HFFc6 (cell line): Measurements from ENCODE around the gene MRI1. TPM values are rescaled to one million over a fixed set of nuclear protein-coding genes. Genes with fewer than 3 reads are reported as not detected.

ENCODE experiments used
- DNase-seq: peaks from one replicate; pipeline ENCODE4 v3.0.0-alpha.2; 2018
- H3K27ac Mint-ChIP-seq: 2 replicates; pipeline ENCODE4 v1.8.0; 2020; ENCODE audit warnings: mild to moderate bottlenecking, mixed read lengths
- H3K27me3 Mint-ChIP-seq: 2 replicates; pipeline ENCODE4 v1.8.0; 2021; ENCODE audit warnings: mild to moderate bottlenecking, moderate library complexity, mixed read lengths; ENCODE audit not compliant: insufficient read depth
- H3K36me3 Mint-ChIP-seq: 2 replicates; pipeline ENCODE4 v1.8.0; 2021; ENCODE audit warnings: low read depth, mixed read lengths
- H3K4me1 Mint-ChIP-seq: 2 replicates; pipeline ENCODE4 v1.8.0; 2020; ENCODE audit warnings: low read depth, mixed read lengths
- H3K4me3 Mint-ChIP-seq: 2 replicates; pipeline ENCODE4 v1.8.0; 2020; ENCODE audit warnings: mild to moderate bottlenecking, moderate library complexity, mixed read lengths
- H3K9me3 Mint-ChIP-seq: 2 replicates; pipeline ENCODE4 v1.8.0; 2020; ENCODE audit warnings: mild to moderate bottlenecking, mixed read lengths
- total RNA-seq, 6 experiments: library from RNA; stranded (reverse); fragmentation: NEBNext Ultra II Directional; extraction: Animal tissue kit (Norgen Biotek cat#: 25700); gene quantifications; 2 replicates in 1 of 6; 3 replicates in 5 of 6; pipeline ENCODE4 v1.2.3, GENCODE V29; 2021
- TF ChIP-seq, protein P1 (sequence below): fragments of 200-600 bp; sonication (generic); IDR thresholded peaks from 2 replicates; pipeline ENCODE4 v1.5.0; 2021; ENCODE audit warnings: antibody characterized with exemption, mild to moderate bottlenecking

Gene MRI1
- total RNA-seq, 6 experiments from 2014 or later = 31.3 to 34.7 (median 31.8) TPM

DNA sequence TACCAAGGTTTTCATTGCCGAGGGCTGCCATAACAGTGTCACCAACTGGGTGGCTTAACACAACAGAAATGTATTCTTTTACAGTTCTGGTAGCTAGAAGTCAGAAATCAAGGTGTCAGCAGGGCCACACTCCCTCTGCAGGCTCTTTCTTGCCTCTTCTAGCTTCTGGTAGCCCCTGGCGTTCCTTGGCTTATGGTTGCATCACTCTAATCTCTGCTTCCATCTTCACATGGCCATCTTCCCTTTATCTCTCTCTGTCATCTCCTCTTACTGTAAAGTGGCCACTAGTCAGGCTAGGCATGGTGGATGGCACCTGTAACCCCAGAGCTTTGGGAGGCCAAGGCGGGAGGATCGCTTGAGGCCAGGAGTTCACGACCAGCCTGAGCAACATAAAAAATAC lies 38.0 kb upstream of the MRI1 start:
- TF ChIP-seq, protein P1, sequence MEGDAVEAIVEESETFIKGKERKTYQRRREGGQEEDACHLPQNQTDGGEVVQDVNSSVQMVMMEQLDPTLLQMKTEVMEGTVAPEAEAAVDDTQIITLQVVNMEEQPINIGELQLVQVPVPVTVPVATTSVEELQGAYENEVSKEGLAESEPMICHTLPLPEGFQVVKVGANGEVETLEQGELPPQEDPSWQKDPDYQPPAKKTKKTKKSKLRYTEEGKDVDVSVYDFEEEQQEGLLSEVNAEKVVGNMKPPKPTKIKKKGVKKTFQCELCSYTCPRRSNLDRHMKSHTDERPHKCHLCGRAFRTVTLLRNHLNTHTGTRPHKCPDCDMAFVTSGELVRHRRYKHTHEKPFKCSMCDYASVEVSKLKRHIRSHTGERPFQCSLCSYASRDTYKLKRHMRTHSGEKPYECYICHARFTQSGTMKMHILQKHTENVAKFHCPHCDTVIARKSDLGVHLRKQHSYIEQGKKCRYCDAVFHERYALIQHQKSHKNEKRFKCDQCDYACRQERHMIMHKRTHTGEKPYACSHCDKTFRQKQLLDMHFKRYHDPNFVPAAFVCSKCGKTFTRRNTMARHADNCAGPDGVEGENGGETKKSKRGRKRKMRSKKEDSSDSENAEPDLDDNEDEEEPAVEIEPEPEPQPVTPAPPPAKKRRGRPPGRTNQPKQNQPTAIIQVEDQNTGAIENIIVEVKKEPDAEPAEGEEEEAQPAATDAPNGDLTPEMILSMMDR = no peak
- peaks cover 26% of the 10 kb centered on the region for H3K4me1 Mint-ChIP-seq
- no peaks in the 10 kb centered on the region for H3K9me3 Mint-ChIP-seq
- DNase-seq = no peak
- no peak overlapping the region for H3K27ac Mint-ChIP-seq
- H3K27me3 Mint-ChIP-seq = no peaks in the 10 kb centered on the region
- no peak overlapping the region for H3K4me3 Mint-ChIP-seq
- no peaks in the 10 kb centered on the region for H3K36me3 Mint-ChIP-seq

DNA sequence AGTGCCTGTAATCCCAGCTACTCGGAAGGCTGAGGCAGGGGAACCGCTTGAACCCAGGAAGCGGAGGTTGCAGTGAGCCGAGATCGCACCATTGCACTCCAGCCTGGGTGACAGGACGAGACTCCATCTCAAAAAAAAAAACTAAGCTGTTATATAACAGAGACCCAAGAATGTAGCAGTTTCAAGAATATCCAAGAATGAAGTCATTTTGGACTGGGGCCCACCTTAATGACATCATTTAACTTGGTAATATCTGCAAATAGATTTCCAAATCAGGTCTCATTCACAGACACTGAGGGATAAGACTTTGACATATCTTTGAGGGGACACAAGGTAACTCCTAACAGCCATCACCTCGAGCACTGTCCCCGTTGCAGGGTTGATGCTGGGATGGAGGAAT lies 36.5 kb upstream of the MRI1 start:
- DNase-seq = peak; percentile 29
- 0 out of 2 replicates have a peak overlapping the region, but pooled peaks have one; percentile 11 for H3K27ac Mint-ChIP-seq
- H3K4me1 Mint-ChIP-seq = peaks cover 27% of the 10 kb centered on the region
- H3K36me3 Mint-ChIP-seq = no peaks in the 10 kb centered on the region
- H3K9me3 Mint-ChIP-seq = no peaks in the 10 kb centered on the region
- H3K27me3 Mint-ChIP-seq = no peaks in the 10 kb centered on the region
- H3K4me3 Mint-ChIP-seq = no peak overlapping the region
- TF ChIP-seq, protein P1 = no peak

DNA sequence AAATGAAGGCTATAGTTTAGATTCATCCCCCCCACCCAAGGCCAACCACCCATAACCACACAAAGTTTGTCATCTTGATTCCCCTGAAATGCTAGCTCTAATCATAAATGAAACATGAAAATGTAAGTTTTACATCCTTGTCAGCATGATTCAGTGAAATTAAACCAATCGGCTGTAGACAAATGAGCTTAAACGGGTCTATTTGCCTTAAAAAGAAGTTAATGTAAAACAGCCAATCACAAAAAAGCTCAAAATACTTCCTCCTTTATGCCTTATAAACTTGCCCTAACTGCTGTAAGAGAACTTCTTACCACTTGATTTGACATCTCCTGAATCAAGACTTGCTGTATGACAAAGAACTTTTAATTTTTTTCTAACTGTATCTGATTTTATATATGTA lies 34.5 kb upstream of the MRI1 start:
- no peak overlapping the region; the same call in none of the 2 replicates for H3K4me3 Mint-ChIP-seq
- no peaks in the 10 kb centered on the region for H3K9me3 Mint-ChIP-seq
- peak overlapping the region; percentile 100 for H3K27ac Mint-ChIP-seq
- TF ChIP-seq, protein P1 = no peak
- peaks cover 27% of the 10 kb centered on the region for H3K4me1 Mint-ChIP-seq
- DNase-seq = peak; percentile 20
- no peaks in the 10 kb centered on the region; the same call in 1 of the 2 replicates for H3K36me3 Mint-ChIP-seq
- no peaks in the 10 kb centered on the region for H3K27me3 Mint-ChIP-seq

DNA sequence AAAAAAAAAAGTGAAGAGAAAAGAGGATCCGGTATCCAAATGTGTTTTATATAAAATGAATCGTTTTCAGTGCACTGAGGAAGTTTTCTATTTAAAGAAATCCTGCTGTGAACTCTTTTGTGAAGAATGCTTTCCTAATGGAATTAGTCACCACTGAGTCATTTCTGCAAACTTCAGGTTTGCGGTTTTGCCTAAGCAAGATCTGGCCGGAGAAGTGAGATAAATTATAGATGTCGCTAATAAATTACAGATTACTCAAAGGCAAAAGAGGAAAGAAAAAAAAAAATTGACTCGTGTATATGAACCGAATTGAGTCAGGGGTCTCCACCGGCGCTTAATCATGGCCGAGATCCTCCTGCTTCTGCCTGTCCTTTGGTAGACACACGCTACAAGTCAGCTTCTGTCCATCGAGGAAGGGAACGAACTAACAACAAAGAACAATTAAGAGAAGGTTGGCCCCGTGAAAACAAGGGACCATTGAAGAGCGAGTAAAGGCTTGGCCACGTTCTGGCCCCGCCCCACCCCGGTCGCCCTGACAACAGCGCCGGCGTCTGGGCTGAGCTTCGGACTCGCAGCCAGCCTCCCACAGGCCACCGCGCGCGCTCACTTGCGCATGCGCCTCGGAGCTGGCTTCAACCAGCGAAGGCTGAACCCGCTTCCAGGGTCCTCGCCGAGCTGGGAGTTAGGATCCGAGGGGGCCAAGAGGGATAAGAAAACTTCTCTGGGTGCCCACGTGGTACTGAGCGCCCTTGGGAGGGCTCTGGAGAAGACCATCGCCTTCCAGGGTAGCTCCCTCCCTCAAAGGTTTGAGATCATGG lies 33.0 kb upstream of the MRI1 start:
- Mint-ChIP-seq H3K4me1 (peaks cover 27% of the 10 kb centered on the region), H3K27me3 (no peaks in the 10 kb centered on the region), H3K27ac (peak overlapping the region; percentile 100), H3K4me3 (peak overlapping the region; percentile 94), H3K36me3 (no peaks in the 10 kb centered on the region; the same call in 1 of the 2 replicates), H3K9me3 (no peaks in the 10 kb centered on the region)
- TF ChIP-seq, protein P1 = no peak
- DNase-seq = peak; percentile 96

DNA sequence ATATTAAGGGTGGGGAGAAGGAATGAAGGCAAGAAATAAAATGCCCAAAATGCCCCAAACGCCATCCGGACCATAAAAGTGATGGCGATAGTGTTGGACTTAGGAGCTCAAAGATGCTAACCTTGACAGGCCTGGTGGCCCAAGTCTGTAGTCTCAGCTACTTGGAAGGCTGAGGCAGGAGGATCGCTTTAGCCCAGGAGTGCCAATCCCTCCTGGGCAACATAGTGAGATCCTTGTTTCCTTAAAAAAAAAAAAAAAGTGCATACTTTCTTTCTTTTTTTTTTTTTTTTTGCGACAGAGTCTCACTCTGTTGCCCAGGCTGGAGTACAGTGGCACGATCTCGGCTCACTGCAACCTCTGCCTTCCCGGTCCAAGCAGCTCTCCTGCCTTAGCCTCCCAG lies 32.0 kb upstream of the MRI1 start:
- Mint-ChIP-seq H3K27ac (peak overlapping the region; percentile 100), H3K36me3 (no peaks in the 10 kb centered on the region; the same call in 1 of the 2 replicates), H3K27me3 (no peaks in the 10 kb centered on the region), H3K4me3 (peak overlapping the region; percentile 94), H3K9me3 (no peaks in the 10 kb centered on the region), H3K4me1 (peaks cover 27% of the 10 kb centered on the region)
- DNase-seq = no peak
- TF ChIP-seq, protein P1 = no peak
